ENCODE results near the gene TNFRSF1A.
A peak's percentile ranks its signal among the peaks of the same experiment; 100 is the strongest.

Gene TNFRSF1A

DNA sequence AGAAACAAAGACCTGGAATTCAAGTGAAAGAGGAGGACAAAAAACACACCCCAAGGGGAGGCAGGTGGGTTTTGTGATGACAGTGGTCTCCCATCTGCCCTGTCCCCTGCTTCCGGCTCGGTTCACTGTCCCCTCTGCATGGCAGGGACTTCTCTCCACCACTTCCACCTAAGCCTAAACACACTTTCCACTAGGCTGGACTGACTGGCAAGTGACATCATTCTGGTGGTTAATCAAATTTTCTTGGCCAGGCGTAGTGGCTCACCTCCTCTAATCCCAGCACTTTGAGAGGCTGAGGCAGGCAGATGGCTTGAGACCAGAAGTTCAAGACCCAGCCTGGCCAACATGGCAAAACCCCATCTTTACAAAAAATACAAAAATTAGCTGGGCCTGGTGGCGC lies 19.5 kb downstream of the TNFRSF1A start:
- H3K4me3 ChIP-seq (ENCODE audit: low read length) = no peak overlapping the region
- no peak overlapping the region for H2BK15ac ChIP-seq (replicated peaks; ENCODE audit: low read depth)
- no peak overlapping the region for H3K4me2 ChIP-seq (ENCODE audit: low read length)
- H3K4ac ChIP-seq (ENCODE audit: low read depth, low read length) = peak overlapping the region; percentile 84
- peak overlapping the region; percentile 94 for H3K27ac ChIP-seq (ENCODE audit: low read depth, low read length)
- H3K36me3 ChIP-seq (ENCODE audit: control insufficient read depth, insufficient read depth, low read length) = no peaks in the 10 kb centered on the region
- no peaks in the 10 kb centered on the region for H3K79me2 ChIP-seq (ENCODE audit: control insufficient read depth, insufficient read depth, low read length)
- no peak overlapping the region for H3K23ac ChIP-seq (ENCODE audit: low read length)
- no peaks in the 10 kb centered on the region for H3K27me3 ChIP-seq (ENCODE audit: insufficient read depth, low read length, poor library complexity)
- peak overlapping the region; percentile 94 for H2AK5ac ChIP-seq (ENCODE audit: low read length)
- peak overlapping the region; percentile 75 for H2BK120ac ChIP-seq (ENCODE audit: low read depth, low read length)
- H3K79me1 ChIP-seq (ENCODE audit: low read length) = peaks cover 3% of the 10 kb centered on the region
- H3K18ac ChIP-seq (ENCODE audit: low read length) = peak overlapping the region; percentile 30
- no peak for DNase-seq
- H3K56ac ChIP-seq (ENCODE audit: low read length) = peak overlapping the region; percentile 92
- peaks cover 34% of the 10 kb centered on the region for H3K4me1 ChIP-seq (ENCODE audit: control insufficient read depth, low read depth, low read length)
- H4K5ac ChIP-seq (ENCODE audit: low read length) = no peak overlapping the region
- no CpG with 5 or more reads among the region's 4 CpGs for WGBS (ENCODE audit: extremely low coverage, insufficient coverage, low lambda C conversion rate)
- H3K9ac ChIP-seq (ENCODE audit: low read length) = peak overlapping the region; percentile 59
- H2BK5ac ChIP-seq (ENCODE audit: low read length) = peak overlapping the region; percentile 95
- H4K8ac ChIP-seq (ENCODE audit: low read depth, low read length) = no peak overlapping the region

DNA sequence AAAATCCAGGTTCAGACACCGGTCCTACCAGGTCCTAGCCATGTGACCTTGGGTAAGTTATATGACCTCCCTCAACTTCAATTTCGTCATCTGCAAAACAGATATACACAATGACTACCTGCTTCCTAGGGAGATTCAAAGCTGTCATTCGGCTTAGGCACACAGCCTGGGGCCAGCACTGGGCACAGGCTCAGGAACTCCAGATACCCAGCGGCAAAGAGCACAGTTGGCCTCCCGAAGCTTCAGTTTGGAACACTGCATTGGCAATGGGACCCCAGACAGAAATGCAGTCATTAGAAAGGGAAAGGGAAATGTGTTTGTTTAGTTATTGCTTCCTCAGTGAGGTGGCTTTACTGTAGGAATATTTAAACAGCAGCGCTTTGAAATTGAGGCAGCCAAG lies 20.0 kb downstream of the TNFRSF1A start:
- H2BK15ac ChIP-seq (replicated peaks; ENCODE audit: low read depth) = no peak overlapping the region
- no CpG with 5 or more reads among the region's 6 CpGs for WGBS (ENCODE audit: extremely low coverage, insufficient coverage, low lambda C conversion rate)

DNA sequence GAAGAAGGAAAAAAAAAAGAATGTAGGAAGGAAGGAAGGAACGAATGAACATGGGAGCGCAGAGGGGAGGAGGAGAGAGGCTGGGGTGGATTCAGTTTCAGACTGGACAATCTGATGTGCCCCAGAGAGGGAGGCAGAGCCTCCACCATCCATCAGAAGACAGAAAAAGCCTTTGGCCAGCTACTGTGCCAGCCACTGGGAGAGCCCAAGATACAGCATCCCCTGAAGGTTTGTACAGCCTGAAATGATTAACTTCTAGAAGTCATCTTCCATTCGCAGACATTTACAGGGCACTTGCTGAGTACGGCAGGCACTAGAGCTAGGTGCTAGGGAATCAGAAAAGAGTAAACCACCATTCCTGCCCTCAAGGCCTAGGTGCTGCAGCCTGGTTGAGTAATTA lies 22.4 kb downstream of the TNFRSF1A start:
- DNase-seq = no peak
- Histone ChIP-seq H3K79me2 (ENCODE audit: control insufficient read depth, insufficient read depth, low read length) (no peaks in the 10 kb centered on the region), H3K23ac (ENCODE audit: low read length) (no peak overlapping the region), H3K4me3 (ENCODE audit: low read length) (no peak overlapping the region), H3K56ac (ENCODE audit: low read length) (no peak overlapping the region), H2BK120ac (ENCODE audit: low read depth, low read length) (no peak overlapping the region), H2BK5ac (ENCODE audit: low read length) (no peak overlapping the region), H3K4ac (ENCODE audit: low read depth, low read length) (no peak overlapping the region), H3K27ac (ENCODE audit: low read depth, low read length) (no peak overlapping the region), H2BK15ac (replicated peaks; ENCODE audit: low read depth) (no peak overlapping the region), H3K27me3 (ENCODE audit: insufficient read depth, low read length, poor library complexity) (no peaks in the 10 kb centered on the region), H4K5ac (ENCODE audit: low read length) (no peak overlapping the region), H2AK5ac (ENCODE audit: low read length) (no peak overlapping the region), H3K4me2 (ENCODE audit: low read length) (no peak overlapping the region), H3K18ac (ENCODE audit: low read length) (no peak overlapping the region), H4K8ac (ENCODE audit: low read depth, low read length) (no peak overlapping the region), H3K79me1 (ENCODE audit: low read length) (no peaks in the 10 kb centered on the region), H3K4me1 (ENCODE audit: control insufficient read depth, low read depth, low read length) (peaks cover 23% of the 10 kb centered on the region), H3K9ac (ENCODE audit: low read length) (no peak overlapping the region), H3K36me3 (ENCODE audit: control insufficient read depth, insufficient read depth, low read length) (no peaks in the 10 kb centered on the region)
- WGBS (ENCODE audit: extremely low coverage, insufficient coverage, low lambda C conversion rate) = no CpG with 5 or more reads among the region's 4 CpGs

More for the DNA sequence above, 20.0 kb downstream of the TNFRSF1A start:
- peak overlapping the region; percentile 51 for H3K18ac ChIP-seq (ENCODE audit: low read length)
- H3K27me3 ChIP-seq (ENCODE audit: insufficient read depth, low read length, poor library complexity) = no peaks in the 10 kb centered on the region
- peak overlapping the region; percentile 12 for H2BK120ac ChIP-seq (ENCODE audit: low read depth, low read length)
- H3K79me2 ChIP-seq (ENCODE audit: control insufficient read depth, insufficient read depth, low read length) = no peaks in the 10 kb centered on the region
- peaks cover 3% of the 10 kb centered on the region for H3K79me1 ChIP-seq (ENCODE audit: low read length)
- peak overlapping the region; percentile 90 for H3K4ac ChIP-seq (ENCODE audit: low read depth, low read length)
- no peak overlapping the region for H4K5ac ChIP-seq (ENCODE audit: low read length)
- no peak overlapping the region for H3K4me3 ChIP-seq (ENCODE audit: low read length)
- no peaks in the 10 kb centered on the region for H3K36me3 ChIP-seq (ENCODE audit: control insufficient read depth, insufficient read depth, low read length)
- H3K4me2 ChIP-seq (ENCODE audit: low read length) = no peak overlapping the region
- no peak for DNase-seq
- peak overlapping the region; percentile 59 for H3K9ac ChIP-seq (ENCODE audit: low read length)
- H3K23ac ChIP-seq (ENCODE audit: low read length) = peak overlapping the region; percentile 20
- H4K8ac ChIP-seq (ENCODE audit: low read depth, low read length) = no peak overlapping the region
- H3K56ac ChIP-seq (ENCODE audit: low read length) = peak overlapping the region; percentile 92
- H2AK5ac ChIP-seq (ENCODE audit: low read length) = peak overlapping the region; percentile 92
- H3K27ac ChIP-seq (ENCODE audit: low read depth, low read length) = peak overlapping the region; percentile 94
- peaks cover 36% of the 10 kb centered on the region for H3K4me1 ChIP-seq (ENCODE audit: control insufficient read depth, low read depth, low read length)
- peak overlapping the region; percentile 95 for H2BK5ac ChIP-seq (ENCODE audit: low read length)

DNA sequence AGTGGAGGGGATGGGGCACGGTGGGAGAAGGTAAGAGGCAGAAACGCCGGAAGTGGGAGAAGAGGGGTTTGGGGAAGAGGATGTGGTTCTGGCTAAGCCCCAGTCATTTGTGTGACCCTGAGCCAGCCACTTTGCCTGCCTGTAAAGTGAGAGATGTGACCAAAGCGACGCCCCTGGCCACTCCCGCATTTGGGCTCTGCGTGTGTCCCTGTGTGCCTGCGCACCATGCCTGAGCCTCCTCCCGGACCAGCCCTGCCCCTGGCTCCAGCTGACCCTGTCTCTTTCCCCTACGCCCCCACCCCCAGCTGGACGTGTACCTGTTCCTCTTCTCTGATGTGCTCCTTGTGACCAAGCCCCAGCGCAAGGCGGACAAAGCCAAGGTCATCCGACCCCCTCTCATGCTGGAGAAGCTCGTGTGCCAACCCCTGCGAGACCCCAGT lies 23.4 kb downstream of the TNFRSF1A start:
- H4K8ac ChIP-seq (ENCODE audit: low read depth, low read length) = no peak overlapping the region
- no peak overlapping the region for H3K27ac ChIP-seq (ENCODE audit: low read depth, low read length)
- H3K9ac ChIP-seq (ENCODE audit: low read length) = no peak overlapping the region
- no peaks in the 10 kb centered on the region for H3K79me2 ChIP-seq (ENCODE audit: control insufficient read depth, insufficient read depth, low read length)
- no CpG with 5 or more reads among the region's 16 CpGs for WGBS (ENCODE audit: extremely low coverage, insufficient coverage, low lambda C conversion rate)
- peaks cover 15% of the 10 kb centered on the region for H3K4me1 ChIP-seq (ENCODE audit: control insufficient read depth, low read depth, low read length)
- no peak overlapping the region for H3K4me3 ChIP-seq (ENCODE audit: low read length)
- no peak overlapping the region for H2AK5ac ChIP-seq (ENCODE audit: low read length)
- H4K5ac ChIP-seq (ENCODE audit: low read length) = no peak overlapping the region
- H3K18ac ChIP-seq (ENCODE audit: low read length) = no peak overlapping the region
- no peak overlapping the region for H3K4me2 ChIP-seq (ENCODE audit: low read length)
- DNase-seq = no peak
- H2BK15ac ChIP-seq (replicated peaks; ENCODE audit: low read depth) = no peak overlapping the region
- no peak overlapping the region for H3K4ac ChIP-seq (ENCODE audit: low read depth, low read length)
- H3K36me3 ChIP-seq (ENCODE audit: control insufficient read depth, insufficient read depth, low read length) = no peaks in the 10 kb centered on the region
- H3K79me1 ChIP-seq (ENCODE audit: low read length) = no peaks in the 10 kb centered on the region
- no peak overlapping the region for H2BK5ac ChIP-seq (ENCODE audit: low read length)
- no peak overlapping the region for H3K56ac ChIP-seq (ENCODE audit: low read length)
- H2BK120ac ChIP-seq (ENCODE audit: low read depth, low read length) = no peak overlapping the region
- no peak overlapping the region for H3K23ac ChIP-seq (ENCODE audit: low read length)
- H3K27me3 ChIP-seq (ENCODE audit: insufficient read depth, low read length, poor library complexity) = no peaks in the 10 kb centered on the region

DNA sequence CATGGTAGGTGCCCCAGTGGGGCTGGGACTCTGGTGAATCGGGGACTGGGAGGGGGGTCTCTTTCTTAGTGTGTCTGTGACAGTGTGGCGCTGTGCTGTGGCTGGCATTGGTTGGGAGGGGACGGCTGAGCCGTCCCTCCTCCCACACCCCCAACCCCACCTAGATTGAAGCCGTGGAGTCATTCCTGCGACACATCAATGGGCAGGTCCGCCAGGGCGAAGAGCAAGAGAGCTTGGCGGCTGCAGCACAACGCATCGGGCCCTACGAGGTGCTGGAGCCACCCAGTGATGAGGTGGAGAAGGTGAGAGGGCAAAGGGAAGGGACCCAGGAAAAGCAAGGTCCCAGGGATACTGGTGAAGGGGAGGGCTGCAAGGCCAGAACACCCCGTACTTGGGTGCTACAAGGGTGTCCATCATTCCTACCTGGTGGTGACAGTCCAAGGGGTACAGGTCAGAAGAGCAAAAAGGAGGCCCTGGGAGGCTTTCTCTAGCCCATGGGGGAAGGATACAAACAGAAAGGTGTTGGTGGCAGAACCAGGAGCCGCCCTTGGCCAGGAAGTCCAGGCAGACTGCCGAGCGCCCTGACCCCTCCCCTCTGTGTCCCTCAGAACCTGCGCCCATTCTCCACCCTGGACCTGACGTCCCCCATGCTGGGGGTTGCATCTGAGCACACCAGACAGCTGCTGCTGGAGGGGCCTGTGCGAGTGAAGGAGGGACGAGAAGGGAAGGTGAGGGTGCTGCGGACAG lies 24.0 kb downstream of the TNFRSF1A start:
- H4K8ac ChIP-seq (ENCODE audit: low read depth, low read length) = no peak overlapping the region
- H2BK120ac ChIP-seq (ENCODE audit: low read depth, low read length) = no peak overlapping the region
- H2AK5ac ChIP-seq (ENCODE audit: low read length) = no peak overlapping the region
- no peak overlapping the region for H3K4me2 ChIP-seq (ENCODE audit: low read length)
- no peak overlapping the region for H3K4ac ChIP-seq (ENCODE audit: low read depth, low read length)
- no peak overlapping the region for H2BK5ac ChIP-seq (ENCODE audit: low read length)
- WGBS (ENCODE audit: extremely low coverage, insufficient coverage, low lambda C conversion rate) = no CpG with 5 or more reads among the region's 21 CpGs
- H4K5ac ChIP-seq (ENCODE audit: low read length) = no peak overlapping the region
- H3K56ac ChIP-seq (ENCODE audit: low read length) = peak overlapping the region; percentile 52
- H3K4me3 ChIP-seq (ENCODE audit: low read length) = no peak overlapping the region
- H3K79me2 ChIP-seq (ENCODE audit: control insufficient read depth, insufficient read depth, low read length) = no peaks in the 10 kb centered on the region
- no peak overlapping the region for H3K18ac ChIP-seq (ENCODE audit: low read length)
- no peaks in the 10 kb centered on the region for H3K36me3 ChIP-seq (ENCODE audit: control insufficient read depth, insufficient read depth, low read length)
- H3K9ac ChIP-seq (ENCODE audit: low read length) = no peak overlapping the region
- H3K4me1 ChIP-seq (ENCODE audit: control insufficient read depth, low read depth, low read length) = peaks cover 18% of the 10 kb centered on the region
- H3K79me1 ChIP-seq (ENCODE audit: low read length) = no peaks in the 10 kb centered on the region
- no peaks in the 10 kb centered on the region for H3K27me3 ChIP-seq (ENCODE audit: insufficient read depth, low read length, poor library complexity)
- peak overlapping the region; percentile 85 for H3K23ac ChIP-seq (ENCODE audit: low read length)
- DNase-seq = no peak
- H2BK15ac ChIP-seq (replicated peaks; ENCODE audit: low read depth) = no peak overlapping the region
- H3K27ac ChIP-seq (ENCODE audit: low read depth, low read length) = no peak overlapping the region
